ENCODE measurements around the gene ARF3.

- TF ChIP-seq NFIC (IDR thresholded peaks at IDR 0.05) (no peak), EP300 (IDR thresholded peaks at IDR 0.05; ENCODE audit: borderline replicate concordance) (no peak), FOXM1 (IDR thresholded peaks at IDR 0.05; ENCODE audit: borderline replicate concordance, low read depth) (no peak), TAF1 (IDR thresholded peaks at IDR 0.05; ENCODE audit: low read depth) (no peak), ZBTB7A (IDR thresholded peaks at IDR 0.05; ENCODE audit: low read depth) (no peak), EGR1 (IDR thresholded peaks at IDR 0.05) (no peak), YY1 (IDR thresholded peaks at IDR 0.05; ENCODE audit: low read depth) (no peak), USF1 (IDR thresholded peaks at IDR 0.05) (no peak), RAD21 (IDR thresholded peaks at IDR 0.05; ENCODE audit: low read depth) (no peak), MAX (IDR thresholded peaks at IDR 0.05) (no peak), CREB1 (IDR thresholded peaks at IDR 0.05; ENCODE audit: low read depth) (no peak), TCF12 (IDR thresholded peaks at IDR 0.05; ENCODE audit: low read depth) (no peak), CEBPB (IDR thresholded peaks at IDR 0.05) (no peak)
- TF ChIP-seq, protein P1, sequence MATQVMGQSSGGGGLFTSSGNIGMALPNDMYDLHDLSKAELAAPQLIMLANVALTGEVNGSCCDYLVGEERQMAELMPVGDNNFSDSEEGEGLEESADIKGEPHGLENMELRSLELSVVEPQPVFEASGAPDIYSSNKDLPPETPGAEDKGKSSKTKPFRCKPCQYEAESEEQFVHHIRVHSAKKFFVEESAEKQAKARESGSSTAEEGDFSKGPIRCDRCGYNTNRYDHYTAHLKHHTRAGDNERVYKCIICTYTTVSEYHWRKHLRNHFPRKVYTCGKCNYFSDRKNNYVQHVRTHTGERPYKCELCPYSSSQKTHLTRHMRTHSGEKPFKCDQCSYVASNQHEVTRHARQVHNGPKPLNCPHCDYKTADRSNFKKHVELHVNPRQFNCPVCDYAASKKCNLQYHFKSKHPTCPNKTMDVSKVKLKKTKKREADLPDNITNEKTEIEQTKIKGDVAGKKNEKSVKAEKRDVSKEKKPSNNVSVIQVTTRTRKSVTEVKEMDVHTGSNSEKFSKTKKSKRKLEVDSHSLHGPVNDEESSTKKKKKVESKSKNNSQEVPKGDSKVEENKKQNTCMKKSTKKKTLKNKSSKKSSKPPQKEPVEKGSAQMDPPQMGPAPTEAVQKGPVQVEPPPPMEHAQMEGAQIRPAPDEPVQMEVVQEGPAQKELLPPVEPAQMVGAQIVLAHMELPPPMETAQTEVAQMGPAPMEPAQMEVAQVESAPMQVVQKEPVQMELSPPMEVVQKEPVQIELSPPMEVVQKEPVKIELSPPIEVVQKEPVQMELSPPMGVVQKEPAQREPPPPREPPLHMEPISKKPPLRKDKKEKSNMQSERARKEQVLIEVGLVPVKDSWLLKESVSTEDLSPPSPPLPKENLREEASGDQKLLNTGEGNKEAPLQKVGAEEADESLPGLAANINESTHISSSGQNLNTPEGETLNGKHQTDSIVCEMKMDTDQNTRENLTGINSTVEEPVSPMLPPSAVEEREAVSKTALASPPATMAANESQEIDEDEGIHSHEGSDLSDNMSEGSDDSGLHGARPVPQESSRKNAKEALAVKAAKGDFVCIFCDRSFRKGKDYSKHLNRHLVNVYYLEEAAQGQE (IDR thresholded peaks at IDR 0.05; ENCODE audit: low read depth) = no peak
Measured at GRCh38 chr12:48903363-48903981, 53.8 kb downstream of the ARF3 start.
